AG04450 (cell line): ENCODE measurements around the gene MRPS6. TPM values are rescaled to one million over a fixed set of nuclear protein-coding genes. Genes with fewer than 3 reads are reported as not detected.

Source experiments
- CTCF ChIA-PET: fragments of 300-600, 350-600 bp; formaldehyde crosslinking; extraction: SDS; loops from one replicate; lab custom pipeline; 2022; ENCODE audit warnings: antibody characterized with exemption, inconsistent platforms; lab: Charles Lee
- POLR2A ChIA-PET: fragments of 350-600 bp; formaldehyde crosslinking; extraction: SDS; loops from one replicate; lab custom pipeline; 2021; ENCODE audit warnings: antibody characterized with exemption, inconsistent platforms; lab: Yijun Ruan, JAX
- DNase-seq: peaks from one replicate; pipeline ENCODE4 v3.0.0-alpha.2; 2011; ENCODE audit warnings: low read depth, low spot score
- H3K27ac ChIP-seq: one replicate; pipeline ENCODE4 v1.5.1; 2012; ENCODE audit warnings: low read depth, low read length, control low read depth
- H3K27me3 ChIP-seq: one replicate; pipeline ENCODE4 v1.6.0; 2012; ENCODE audit warnings: low read length; ENCODE audit not compliant: control insufficient read depth, insufficient read depth
- H3K4me3 ChIP-seq: 2 replicates; pipeline ENCODE4 v1.5.1; 2011; ENCODE audit warnings: mild to moderate bottlenecking, low read depth, low read length, control low read depth
- H3K9me3 ChIP-seq: 2 replicates; pipeline ENCODE4 v1.5.1; 2012; ENCODE audit warnings: low read length; ENCODE audit not compliant: control insufficient read depth, insufficient read depth
- CTCF ChIP-seq: IDR thresholded peaks from 2 replicates; pipeline ENCODE4 v1.5.1; 2011; ENCODE audit warnings: low read depth, low read length, control low read depth, inconsistent platforms
- polyA plus RNA-seq: library from polyadenylated mRNA; depleted of rRNA; stranded (reverse); fragments of >200 nt; gene quantifications from 2 replicates; pipeline ENCODE4 v1.2.3, GENCODE V29; 2011

The MRPS6 gene
- polyA plus RNA-seq, 1 experiment: 35.8 TPM

- H3K27me3 ChIP-seq: no peaks in the 10 kb centered on the region
- no peak for TF ChIP-seq CTCF
- no peak overlapping the region for H3K4me3 ChIP-seq
- POLR2A ChIA-PET: no interaction called here
- CTCF ChIA-PET: no interaction called here
- no peak overlapping the region for H3K27ac ChIP-seq
- no peak for DNase-seq
- peaks cover 3% of the 10 kb centered on the region; the same call in 1 of the 2 replicates for H3K9me3 ChIP-seq
Observed at GRCh38 chr21:34046917-34047316, 26.5 kb upstream of the MRPS6 start.

GRCh38 chr21:34047835-34048234 lies 25.5 kb upstream of the MRPS6 start:
- DNase-seq: no peak
- Histone ChIP-seq H3K27me3 (no peaks in the 10 kb centered on the region), H3K27ac (no peak overlapping the region), H3K4me3 (no peak overlapping the region), H3K9me3 (peaks cover 3% of the 10 kb centered on the region; the same call in 1 of the 2 replicates)
- TF ChIP-seq CTCF: no peak
- CTCF ChIA-PET: no interaction called here
- POLR2A ChIA-PET: no interaction called here

- Histone ChIP-seq H3K4me3 (no peak overlapping the region), H3K9me3 (peaks cover 3% of the 10 kb centered on the region; the same call in 1 of the 2 replicates), H3K27me3 (no peaks in the 10 kb centered on the region), H3K27ac (no peak overlapping the region)
- TF ChIP-seq CTCF: no peak
- ChIA-PET CTCF (no interaction called here), POLR2A (no interaction called here)
- DNase-seq: no peak
Observed at GRCh38 chr21:34052171-34052570, 21.2 kb upstream of the MRPS6 start.

- POLR2A ChIA-PET: no interaction called here
- CTCF ChIA-PET: no interaction called here
- DNase-seq: no peak
Observed at GRCh38 chr21:34054259-34054658, 19.1 kb upstream of the MRPS6 start.

GRCh38 chr21:34055615-34056014 lies 17.8 kb upstream of the MRPS6 start:
- CTCF ChIA-PET: no interaction called here
- no peak overlapping the region for H3K27ac ChIP-seq
- no peak for DNase-seq
- no peaks in the 10 kb centered on the region for H3K27me3 ChIP-seq
- H3K9me3 ChIP-seq: no peaks in the 10 kb centered on the region
- no peak overlapping the region for H3K4me3 ChIP-seq
- POLR2A ChIA-PET: no interaction called here
- no peak for TF ChIP-seq CTCF

More at GRCh38 chr21:34054259-34054658, 19.1 kb upstream of the MRPS6 start:
- no peaks in the 10 kb centered on the region for H3K9me3 ChIP-seq
- no peak overlapping the region for H3K4me3 ChIP-seq
- no peaks in the 10 kb centered on the region for H3K27me3 ChIP-seq
- no peak overlapping the region for H3K27ac ChIP-seq
- TF ChIP-seq CTCF: no peak
